ENCODE results near the gene NADK2. TPM values are rescaled to one million over a fixed set of nuclear protein-coding genes. Genes with fewer than 3 reads are reported as not detected.

The NADK2 gene
- total and polyA plus RNA-seq, 4 donors, result 73.6 to 178 (median 88.0) TPM

DNA sequence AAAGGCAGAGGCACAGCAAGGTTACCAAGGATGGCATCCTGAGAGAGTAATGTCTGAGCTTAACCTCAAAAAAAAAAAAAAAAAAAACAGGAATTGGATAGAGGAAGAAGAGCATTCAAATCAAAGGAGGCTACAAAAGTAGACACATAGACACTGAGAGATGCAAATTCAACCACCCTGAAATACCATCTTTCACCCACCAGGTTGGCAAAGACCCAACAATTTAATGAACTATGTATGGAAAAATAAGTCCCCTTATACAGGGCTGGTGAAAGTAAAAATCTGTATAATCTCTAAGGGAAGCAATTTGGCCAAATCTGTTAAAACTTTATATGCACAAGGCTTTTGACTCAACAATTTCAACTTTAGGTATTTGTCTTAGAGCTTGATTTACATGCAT lies 4.9 kb downstream of the NADK2 start:
- peak overlapping the region; percentile 9 to 28 for H3K9ac ChIP-seq (ENCODE audit: low read depth in 1 of 2, low read length in 2 of 2)
- no peak for TF ChIP-seq HNF4G (IDR thresholded peaks at IDR 0.05)
- TF ChIP-seq, protein P1, sequence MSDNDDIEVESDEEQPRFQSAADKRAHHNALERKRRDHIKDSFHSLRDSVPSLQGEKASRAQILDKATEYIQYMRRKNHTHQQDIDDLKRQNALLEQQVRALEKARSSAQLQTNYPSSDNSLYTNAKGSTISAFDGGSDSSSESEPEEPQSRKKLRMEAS (IDR thresholded peaks at IDR 0.05), result no peak
- TF ChIP-seq, protein P2, sequence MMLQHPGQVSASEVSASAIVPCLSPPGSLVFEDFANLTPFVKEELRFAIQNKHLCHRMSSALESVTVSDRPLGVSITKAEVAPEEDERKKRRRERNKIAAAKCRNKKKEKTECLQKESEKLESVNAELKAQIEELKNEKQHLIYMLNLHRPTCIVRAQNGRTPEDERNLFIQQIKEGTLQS (IDR thresholded peaks at IDR 0.05), result no peak
- H3K4me1 ChIP-seq (ENCODE audit: control insufficient read depth in 4 of 4, insufficient read depth in 4 of 4, low read length in 3 of 4), result peaks cover 3 to 45% (median 30%) of the 10 kb centered on the region in 4 donors
- DNase-seq (ENCODE audit: low spot score), result no peak
- no peak overlapping the region for H3K27ac ChIP-seq (ENCODE audit: low read depth in 1 of 2, low read length in 2 of 2)
- no peaks in the 10 kb centered on the region for H3K27me3 ChIP-seq (ENCODE audit: control insufficient read depth in 4 of 4, insufficient read depth in 4 of 4, low read length in 3 of 4)
- H3K4me3 ChIP-seq (ENCODE audit: low read depth in 1 of 3, low read length in 3 of 3), result no peak overlapping the region
- H3K9me3 ChIP-seq (ENCODE audit: control insufficient read depth in 4 of 4, low read length in 3 of 4), result no peaks in the 10 kb centered on the region
- no peaks in the 10 kb centered on the region for H3K36me3 ChIP-seq (ENCODE audit: control insufficient read depth in 4 of 4, insufficient read depth in 3 of 4, low read depth in 1 of 4, low read length in 3 of 4)

DNA sequence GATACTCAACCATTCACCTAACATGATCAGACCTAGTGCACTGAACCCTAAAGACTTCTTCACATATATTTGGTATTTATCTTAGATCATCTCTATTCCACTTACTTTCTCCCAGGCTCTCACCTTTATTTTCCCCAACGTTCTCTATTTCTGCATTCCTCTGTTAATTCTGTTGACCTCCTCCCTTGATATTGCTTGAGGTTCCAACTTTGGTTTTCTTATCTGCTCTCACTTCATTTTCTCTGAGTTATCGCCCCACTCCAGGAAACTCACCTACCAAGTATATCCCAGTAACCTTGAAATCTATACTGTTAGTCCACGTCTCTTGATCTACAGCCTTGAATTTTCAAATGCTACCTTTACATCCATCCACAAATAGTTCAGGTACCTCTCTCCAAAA lies 9.2 kb downstream of the NADK2 start:
- no peak overlapping the region for H3K4me3 ChIP-seq (ENCODE audit: low read depth in 1 of 3, low read length in 3 of 3)
- H3K36me3 ChIP-seq (ENCODE audit: control insufficient read depth in 4 of 4, insufficient read depth in 3 of 4, low read depth in 1 of 4, low read length in 3 of 4), result no peaks in the 10 kb centered on the region
- H3K9ac ChIP-seq (ENCODE audit: low read depth in 1 of 2, low read length in 2 of 2), result no peak overlapping the region
- DNase-seq (ENCODE audit: low spot score), result no peak
- H3K27ac ChIP-seq (ENCODE audit: low read depth in 1 of 2, low read length in 2 of 2), result no peak overlapping the region
- no peaks in the 10 kb centered on the region for H3K9me3 ChIP-seq (ENCODE audit: control insufficient read depth in 4 of 4, low read length in 3 of 4)
- peaks cover 0 to 31% (median 21%) of the 10 kb centered on the region in 4 donors for H3K4me1 ChIP-seq (ENCODE audit: control insufficient read depth in 4 of 4, insufficient read depth in 4 of 4, low read length in 3 of 4)
- TF ChIP-seq NR2F2 (IDR thresholded peaks at IDR 0.05) (no peak), RAD21 (IDR thresholded peaks at IDR 0.05) (no peak), FOXA2 (IDR thresholded peaks at IDR 0.05) (no peak), RXRA (IDR thresholded peaks at IDR 0.05) (no peak), JUND (IDR thresholded peaks at IDR 0.05) (no peak), SP1 (IDR thresholded peaks at IDR 0.05) (no peak), HNF4A (conservative IDR thresholded peaks at IDR 0.05) (no peak), EGR1 (IDR thresholded peaks at IDR 0.05; ENCODE audit: low read depth in 2 of 2) (no peak), HNF4G (IDR thresholded peaks at IDR 0.05) (no peak), FOXA1 (IDR thresholded peaks at IDR 0.05) (no peak), YY1 (IDR thresholded peaks at IDR 0.05) (no peak), TAF1 (conservative IDR thresholded peaks at IDR 0.05) (no peak), GABPA (IDR thresholded peaks at IDR 0.05 in 1 of 2, conservative IDR thresholded peaks at IDR 0.05 in 1 of 2) (no peak)
- TF ChIP-seq, protein P3, sequence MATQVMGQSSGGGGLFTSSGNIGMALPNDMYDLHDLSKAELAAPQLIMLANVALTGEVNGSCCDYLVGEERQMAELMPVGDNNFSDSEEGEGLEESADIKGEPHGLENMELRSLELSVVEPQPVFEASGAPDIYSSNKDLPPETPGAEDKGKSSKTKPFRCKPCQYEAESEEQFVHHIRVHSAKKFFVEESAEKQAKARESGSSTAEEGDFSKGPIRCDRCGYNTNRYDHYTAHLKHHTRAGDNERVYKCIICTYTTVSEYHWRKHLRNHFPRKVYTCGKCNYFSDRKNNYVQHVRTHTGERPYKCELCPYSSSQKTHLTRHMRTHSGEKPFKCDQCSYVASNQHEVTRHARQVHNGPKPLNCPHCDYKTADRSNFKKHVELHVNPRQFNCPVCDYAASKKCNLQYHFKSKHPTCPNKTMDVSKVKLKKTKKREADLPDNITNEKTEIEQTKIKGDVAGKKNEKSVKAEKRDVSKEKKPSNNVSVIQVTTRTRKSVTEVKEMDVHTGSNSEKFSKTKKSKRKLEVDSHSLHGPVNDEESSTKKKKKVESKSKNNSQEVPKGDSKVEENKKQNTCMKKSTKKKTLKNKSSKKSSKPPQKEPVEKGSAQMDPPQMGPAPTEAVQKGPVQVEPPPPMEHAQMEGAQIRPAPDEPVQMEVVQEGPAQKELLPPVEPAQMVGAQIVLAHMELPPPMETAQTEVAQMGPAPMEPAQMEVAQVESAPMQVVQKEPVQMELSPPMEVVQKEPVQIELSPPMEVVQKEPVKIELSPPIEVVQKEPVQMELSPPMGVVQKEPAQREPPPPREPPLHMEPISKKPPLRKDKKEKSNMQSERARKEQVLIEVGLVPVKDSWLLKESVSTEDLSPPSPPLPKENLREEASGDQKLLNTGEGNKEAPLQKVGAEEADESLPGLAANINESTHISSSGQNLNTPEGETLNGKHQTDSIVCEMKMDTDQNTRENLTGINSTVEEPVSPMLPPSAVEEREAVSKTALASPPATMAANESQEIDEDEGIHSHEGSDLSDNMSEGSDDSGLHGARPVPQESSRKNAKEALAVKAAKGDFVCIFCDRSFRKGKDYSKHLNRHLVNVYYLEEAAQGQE (IDR thresholded peaks at IDR 0.05), result no peak
- TF ChIP-seq, protein P1 (IDR thresholded peaks at IDR 0.05), result no peak
- TF ChIP-seq, protein P4, sequence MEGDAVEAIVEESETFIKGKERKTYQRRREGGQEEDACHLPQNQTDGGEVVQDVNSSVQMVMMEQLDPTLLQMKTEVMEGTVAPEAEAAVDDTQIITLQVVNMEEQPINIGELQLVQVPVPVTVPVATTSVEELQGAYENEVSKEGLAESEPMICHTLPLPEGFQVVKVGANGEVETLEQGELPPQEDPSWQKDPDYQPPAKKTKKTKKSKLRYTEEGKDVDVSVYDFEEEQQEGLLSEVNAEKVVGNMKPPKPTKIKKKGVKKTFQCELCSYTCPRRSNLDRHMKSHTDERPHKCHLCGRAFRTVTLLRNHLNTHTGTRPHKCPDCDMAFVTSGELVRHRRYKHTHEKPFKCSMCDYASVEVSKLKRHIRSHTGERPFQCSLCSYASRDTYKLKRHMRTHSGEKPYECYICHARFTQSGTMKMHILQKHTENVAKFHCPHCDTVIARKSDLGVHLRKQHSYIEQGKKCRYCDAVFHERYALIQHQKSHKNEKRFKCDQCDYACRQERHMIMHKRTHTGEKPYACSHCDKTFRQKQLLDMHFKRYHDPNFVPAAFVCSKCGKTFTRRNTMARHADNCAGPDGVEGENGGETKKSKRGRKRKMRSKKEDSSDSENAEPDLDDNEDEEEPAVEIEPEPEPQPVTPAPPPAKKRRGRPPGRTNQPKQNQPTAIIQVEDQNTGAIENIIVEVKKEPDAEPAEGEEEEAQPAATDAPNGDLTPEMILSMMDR (IDR thresholded peaks at IDR 0.05; ENCODE audit: low read depth, low read length, missing input control), result no peak
- TF ChIP-seq, protein P5, sequence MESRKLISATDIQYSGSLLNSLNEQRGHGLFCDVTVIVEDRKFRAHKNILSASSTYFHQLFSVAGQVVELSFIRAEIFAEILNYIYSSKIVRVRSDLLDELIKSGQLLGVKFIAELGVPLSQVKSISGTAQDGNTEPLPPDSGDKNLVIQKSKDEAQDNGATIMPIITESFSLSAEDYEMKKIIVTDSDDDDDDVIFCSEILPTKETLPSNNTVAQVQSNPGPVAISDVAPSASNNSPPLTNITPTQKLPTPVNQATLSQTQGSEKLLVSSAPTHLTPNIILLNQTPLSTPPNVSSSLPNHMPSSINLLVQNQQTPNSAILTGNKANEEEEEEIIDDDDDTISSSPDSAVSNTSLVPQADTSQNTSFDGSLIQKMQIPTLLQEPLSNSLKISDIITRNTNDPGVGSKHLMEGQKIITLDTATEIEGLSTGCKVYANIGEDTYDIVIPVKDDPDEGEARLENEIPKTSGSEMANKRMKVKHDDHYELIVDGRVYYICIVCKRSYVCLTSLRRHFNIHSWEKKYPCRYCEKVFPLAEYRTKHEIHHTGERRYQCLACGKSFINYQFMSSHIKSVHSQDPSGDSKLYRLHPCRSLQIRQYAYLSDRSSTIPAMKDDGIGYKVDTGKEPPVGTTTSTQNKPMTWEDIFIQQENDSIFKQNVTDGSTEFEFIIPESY (IDR thresholded peaks at IDR 0.05), result no peak
- TF ChIP-seq, protein P2 (IDR thresholded peaks at IDR 0.05), result no peak
- H3K27me3 ChIP-seq (ENCODE audit: control insufficient read depth in 4 of 4, insufficient read depth in 4 of 4, low read length in 3 of 4), result no peaks in the 10 kb centered on the region
- WGBS, result 86% methylated on average over 3 of the region's 3 CpGs
